Mesothelial cell of epicardium (in vitro differentiated cells): ENCODE results near the gene DPH3. TPM values are rescaled to one million over a fixed set of nuclear protein-coding genes. Genes with fewer than 3 reads are reported as not detected.

Experiments used
- DNase-seq, 2 experiments: peaks; one replicate each; pipeline ENCODE4 v3.0.0; 2021; ENCODE audit warnings: low spot score in 2 of 2; ENCODE audit not compliant: unreplicated experiment in 2 of 2
- H3K27ac Mint-ChIP-seq: 2 replicates; pipeline ENCODE4 v1.8.0; 2021; ENCODE audit warnings: mixed read lengths
- H3K27me3 Mint-ChIP-seq: 2 replicates; pipeline ENCODE4 v1.8.0; 2021; ENCODE audit warnings: low read depth, mixed read lengths
- H3K36me3 Mint-ChIP-seq: 2 replicates; pipeline ENCODE4 v1.8.0; 2021; ENCODE audit warnings: mixed read lengths
- H3K4me1 Mint-ChIP-seq: 2 replicates; pipeline ENCODE4 v1.8.0; 2021; ENCODE audit warnings: mixed read lengths
- H3K4me3 Mint-ChIP-seq: 2 replicates; pipeline ENCODE4 v1.8.0; 2021; ENCODE audit warnings: mild to moderate bottlenecking, moderate library complexity, mixed read lengths
- H3K9me3 Mint-ChIP-seq: 2 replicates; pipeline ENCODE4 v1.8.0; 2021; ENCODE audit warnings: mixed read lengths
- CTCF ChIP-seq: fragments of 200-600 bp; sonication (generic); IDR thresholded peaks from one replicate; pipeline ENCODE4 v1.5.0; 2021; ENCODE audit warnings: antibody characterized with exemption; ENCODE audit not compliant: unreplicated experiment
- total RNA-seq: library from RNA; stranded (reverse); gene quantifications from 3 replicates; pipeline ENCODE4 v1.2.1, GENCODE V29; 2021

The DPH3 gene
- total RNA-seq, 1 donor from 2014 or later: 19.3 TPM

GRCh38 chr3:16302082-16302631 is 37.4 kb upstream of the DPH3 start:
- TF ChIP-seq CTCF: no peak
- H3K4me3 Mint-ChIP-seq: no peak overlapping the region
- H3K27me3 Mint-ChIP-seq: no peaks in the 10 kb centered on the region
- peaks cover 3% of the 10 kb centered on the region for H3K4me1 Mint-ChIP-seq
- peaks cover under 1% of the 10 kb centered on the region for H3K9me3 Mint-ChIP-seq
- H3K36me3 Mint-ChIP-seq: peaks cover 45% of the 10 kb centered on the region
- no peak overlapping the region for H3K27ac Mint-ChIP-seq
- DNase-seq: no peak

- Mint-ChIP-seq H3K27ac (no peak overlapping the region), H3K4me3 (no peak overlapping the region), H3K27me3 (no peaks in the 10 kb centered on the region), H3K9me3 (peaks cover 7% of the 10 kb centered on the region), H3K4me1 (peaks cover 3% of the 10 kb centered on the region), H3K36me3 (peaks cover 48% of the 10 kb centered on the region)
- DNase-seq: no peak
- TF ChIP-seq CTCF: no peak
Measured at GRCh38 chr3:16301507-16301906, 36.8 kb upstream of the DPH3 start.

GRCh38 chr3:16300881-16301359 is 36.2 kb upstream of the DPH3 start:
- no peaks in the 10 kb centered on the region for H3K27me3 Mint-ChIP-seq
- H3K27ac Mint-ChIP-seq: no peak overlapping the region
- no peak overlapping the region for H3K4me3 Mint-ChIP-seq
- peaks cover 13% of the 10 kb centered on the region for H3K9me3 Mint-ChIP-seq
- peaks cover 54% of the 10 kb centered on the region for H3K36me3 Mint-ChIP-seq
- H3K4me1 Mint-ChIP-seq: peaks cover 3% of the 10 kb centered on the region
- TF ChIP-seq CTCF: no peak
- no peak for DNase-seq

- H3K27ac Mint-ChIP-seq: no peak overlapping the region
- H3K4me3 Mint-ChIP-seq: no peak overlapping the region
- H3K36me3 Mint-ChIP-seq: peaks cover 58% of the 10 kb centered on the region
- TF ChIP-seq CTCF: no peak
- H3K27me3 Mint-ChIP-seq: no peaks in the 10 kb centered on the region
- H3K4me1 Mint-ChIP-seq: peaks cover 3% of the 10 kb centered on the region
- peaks cover 19% of the 10 kb centered on the region for H3K9me3 Mint-ChIP-seq
- DNase-seq: no peak
Measured at GRCh38 chr3:16300307-16300706, 35.6 kb upstream of the DPH3 start.

GRCh38 chr3:16299746-16300145 is 35.0 kb upstream of the DPH3 start:
- Mint-ChIP-seq H3K4me1 (peaks cover 3% of the 10 kb centered on the region), H3K27ac (no peak overlapping the region), H3K9me3 (peaks cover 19% of the 10 kb centered on the region), H3K27me3 (no peaks in the 10 kb centered on the region), H3K36me3 (peaks cover 58% of the 10 kb centered on the region), H3K4me3 (no peak overlapping the region)
- TF ChIP-seq CTCF: no peak
- DNase-seq: no peak

- Mint-ChIP-seq H3K4me3 (no peak overlapping the region), H3K27me3 (no peaks in the 10 kb centered on the region), H3K36me3 (peaks cover 58% of the 10 kb centered on the region), H3K9me3 (peaks cover 20% of the 10 kb centered on the region), H3K27ac (no peak overlapping the region), H3K4me1 (peaks cover 3% of the 10 kb centered on the region)
- no peak for DNase-seq
- TF ChIP-seq CTCF: no peak
Measured at GRCh38 chr3:16298891-16299290, 34.1 kb upstream of the DPH3 start.
